Activated CD8-positive, alpha-beta memory T cell treated with anti-CD3 and anti-CD28 coated beads for 36 hours (primary cell): ENCODE results near the gene NUBP2. TPM values are rescaled to one million over a fixed set of nuclear protein-coding genes. Genes with fewer than 3 reads are reported as not detected.

Experiments used
- CTCF ChIA-PET: fragments of 350-600 bp; sonication (Branson Sonifier 250); formaldehyde crosslinking; loops from one replicate; lab custom pipeline; 2021; ENCODE audit warnings: antibody characterized with exemption; lab: Charles Lee
- POLR2A ChIA-PET: fragments of 350-600 bp; sonication (Branson Sonifier 250); formaldehyde crosslinking; loops from one replicate; lab custom pipeline; 2021; ENCODE audit warnings: antibody characterized with exemption; lab: Charles Lee
- total RNA-seq, 2 experiments: library from RNA; stranded (reverse); gene quantifications; one replicate each; pipeline ENCODE4 v1.2.3, GENCODE V29; 2021

Gene NUBP2
- total RNA-seq, 2 experiments from 2014 or later, result 72.7 to 80.2 TPM

GRCh38 chr16:1778200-1779179, 4.3 kb upstream of the NUBP2 start:
- POLR2A ChIA-PET, result interaction anchor here (0.6 kb wide), 1 partner anchor 280 kb away, joined by 9 read pairs; no protein-coding TSS in a partner anchor
- CTCF ChIA-PET, result no interaction called here

GRCh38 chr16:1779234-1779701, 3.5 kb upstream of the NUBP2 start:
- CTCF ChIA-PET, result no interaction called here
- POLR2A ChIA-PET, result no interaction called here

DNA sequence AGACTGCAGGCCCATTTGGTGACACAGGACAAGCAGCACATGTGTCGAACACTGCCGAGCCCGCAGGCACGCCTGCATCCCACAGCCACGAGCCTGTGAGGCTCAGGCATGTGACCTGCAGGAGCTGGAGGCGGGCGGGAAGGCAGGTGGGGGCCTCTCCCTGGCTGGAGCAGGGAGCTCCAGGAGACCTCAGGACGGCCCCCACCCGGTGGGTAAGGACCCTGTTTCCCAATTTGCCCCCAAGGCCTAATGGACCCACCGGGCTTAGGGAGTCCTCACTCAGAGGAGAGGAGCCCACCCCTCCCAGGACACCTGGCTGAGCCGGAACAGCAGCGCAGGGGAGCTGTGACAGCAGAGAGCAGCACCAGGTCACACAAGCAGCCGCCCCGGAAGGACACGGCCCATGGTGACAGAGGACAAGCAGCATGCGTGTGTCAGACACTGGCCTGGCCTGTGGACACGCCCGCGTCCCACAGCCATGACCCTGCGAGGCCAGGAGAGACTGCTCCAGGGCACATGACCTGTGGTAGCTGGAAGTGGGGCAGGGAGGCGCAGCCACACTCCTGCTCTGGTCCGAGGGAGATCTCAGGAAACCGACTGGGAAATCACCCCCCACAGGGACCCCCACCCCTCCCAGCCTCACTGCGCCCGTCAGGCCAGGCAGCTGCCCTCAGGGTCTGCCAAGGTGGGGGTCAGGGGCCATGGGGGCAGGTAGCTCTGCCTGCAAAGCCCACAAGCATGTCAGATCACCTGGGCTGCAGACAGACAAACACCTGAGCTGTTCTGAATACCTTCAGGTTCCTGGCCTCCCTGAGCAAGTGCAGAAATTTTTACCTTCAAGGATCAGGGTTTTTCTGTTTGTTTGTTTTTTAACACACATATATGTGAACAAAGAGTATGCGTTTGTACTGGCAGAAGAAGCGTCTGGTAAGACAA, 2.8 kb upstream of the NUBP2 start:
- CTCF ChIA-PET, result interaction anchor here (0.9 kb wide), 1 partner anchor 411 kb away, joined by 3 read pairs; no protein-coding TSS in a partner anchor
- POLR2A ChIA-PET, result no interaction called here

DNA sequence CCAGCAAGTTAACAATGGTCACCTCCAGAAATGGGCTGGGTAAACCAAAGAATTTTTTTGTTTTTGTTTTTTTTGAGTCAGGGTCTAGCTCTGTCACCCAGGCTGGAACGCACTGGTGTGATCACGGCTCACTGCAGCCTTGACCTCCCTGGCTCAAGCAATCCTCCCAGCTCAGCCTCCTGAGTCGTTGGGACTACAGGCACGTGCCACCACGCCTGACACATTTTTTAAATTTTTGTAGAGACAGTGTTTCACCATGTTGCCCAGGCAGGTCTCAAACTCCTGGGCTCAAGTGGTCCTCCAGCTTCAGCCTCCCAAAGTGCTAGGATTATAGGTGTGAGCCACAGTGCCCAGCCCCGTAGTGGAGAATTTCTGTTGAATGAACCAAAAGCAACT, 2.1 kb upstream of the NUBP2 start:
- ChIA-PET CTCF (no interaction called here), POLR2A (interaction anchor here (1.2 kb wide), 1 partner anchor 201 kb away, joined by 3 read pairs; the partner anchor contains the start of gene NOXO1)

DNA sequence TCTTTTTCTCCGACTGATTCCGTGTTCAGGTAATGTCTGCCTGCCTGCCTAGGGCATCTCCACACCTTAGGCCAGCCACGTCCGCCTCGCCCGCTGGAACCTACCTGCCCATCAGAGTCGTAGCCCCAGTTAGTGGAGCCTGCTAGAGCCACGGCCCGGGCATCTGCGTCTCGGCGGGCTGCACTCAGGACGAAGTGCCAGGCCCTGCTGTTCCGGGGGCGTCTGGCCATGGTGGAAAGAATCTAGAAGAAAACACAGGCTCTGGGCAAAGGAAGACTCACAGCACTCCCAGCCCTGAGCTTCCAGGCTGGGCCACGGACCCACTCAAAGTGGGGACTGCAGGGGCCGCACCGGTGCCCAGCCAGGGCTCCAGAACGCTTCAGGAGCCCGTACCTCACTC, 1.5 kb upstream of the NUBP2 start:
- ChIA-PET CTCF (no interaction called here), POLR2A (interaction anchor here (1.2 to 2.6 kb wide), 4 partner anchors 10 to 200 kb away, joined by 3 to 42 read pairs (median 8); partner anchors contain the start of genes EME2, MRPS34, NME3 and NOXO1)

GRCh38 chr16:1781758-1782407, 877 bp upstream of the NUBP2 start:
- CTCF ChIA-PET, result interaction anchor here (0.7 to 1.8 kb wide), 5 partner anchors 8 to 226 kb away, joined by 3 to 19 read pairs (median 4); partner anchors contain the start of genes EME2, IGFALS, JPT2 and MRPS34
- POLR2A ChIA-PET, result interaction anchor here (0.6 to 2.6 kb wide), 11 partner anchors 10 to 361 kb away, joined by 3 to 42 read pairs (median 4); partner anchors contain the start of genes EME2, FAHD1, HAGH and MAPK8IP3

- ChIA-PET POLR2A (interaction anchor here (1.1 kb wide), 1 partner anchor 13 kb away, joined by 3 read pairs; no protein-coding TSS in a partner anchor), CTCF (interaction anchor here (0.6 to 1.8 kb wide), 3 partner anchors 355 to 1784 kb away, joined by 3 to 4 read pairs (median 4); no protein-coding TSS in a partner anchor)
Observed at GRCh38 chr16:1784977-1785845, 2.5 kb downstream of the NUBP2 start.

- ChIA-PET POLR2A (interaction anchor here (1.1 kb wide), 1 partner anchor 14 kb away, joined by 3 read pairs; no protein-coding TSS in a partner anchor), CTCF (interaction anchor here (1.1 kb wide), 1 partner anchor 1042 kb away, joined by 4 read pairs; no protein-coding TSS in a partner anchor)
Observed at GRCh38 chr16:1785846-1786170, 3.0 kb downstream of the NUBP2 start.

DNA sequence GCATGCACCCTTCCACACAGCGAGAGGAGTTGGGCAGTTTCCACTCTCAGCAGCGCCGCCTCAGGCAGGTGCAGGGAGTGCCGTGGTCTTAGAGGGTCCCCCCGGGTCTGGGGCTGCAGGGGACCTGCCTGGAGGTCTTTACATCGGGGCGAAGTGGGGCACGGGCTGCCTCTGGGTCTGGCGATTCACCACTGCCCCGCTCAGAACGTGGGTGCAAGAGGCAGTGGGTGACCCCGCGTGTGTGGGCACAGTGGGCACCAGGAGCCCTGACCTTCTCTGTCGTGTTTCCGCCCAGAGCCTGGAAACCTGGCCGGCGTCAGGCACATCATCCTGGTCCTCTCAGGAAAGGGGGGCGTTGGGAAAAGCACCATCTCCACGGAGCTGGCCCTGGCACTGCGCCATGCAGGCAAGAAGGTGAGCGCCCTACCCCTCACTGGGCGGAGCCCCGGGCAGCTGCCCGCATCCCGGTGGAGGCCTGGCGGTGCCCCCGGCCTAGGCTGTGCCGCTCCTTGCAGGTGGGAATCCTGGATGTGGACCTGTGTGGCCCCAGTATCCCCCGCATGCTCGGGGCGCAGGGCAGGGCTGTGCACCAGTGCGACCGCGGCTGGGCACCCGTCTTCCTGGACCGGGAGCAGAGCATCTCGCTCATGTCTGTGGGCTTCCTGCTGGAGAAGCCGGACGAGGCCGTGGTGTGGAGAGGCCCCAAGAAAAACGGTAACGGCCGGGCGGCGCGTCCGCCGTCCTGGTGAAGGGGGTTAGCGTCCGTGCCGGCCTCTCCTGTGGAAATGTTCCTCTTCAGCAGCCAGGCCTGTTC, 3.7 kb downstream of the NUBP2 start:
- CTCF ChIA-PET, result no interaction called here
- POLR2A ChIA-PET, result no interaction called here

DNA sequence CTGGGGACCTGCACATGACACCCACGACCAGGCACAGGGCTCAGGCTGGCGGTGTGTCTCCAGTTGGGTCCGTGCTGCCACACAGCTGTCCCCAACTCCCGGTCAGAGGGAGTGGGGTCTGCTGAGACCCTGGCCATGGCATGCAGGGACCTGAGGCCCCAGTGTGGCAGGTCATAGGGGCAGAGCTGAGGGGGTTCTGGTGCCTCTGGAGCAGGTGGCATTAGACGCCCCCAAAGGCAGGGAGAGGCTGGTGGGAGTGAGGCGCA, 4.2 kb downstream of the NUBP2 start:
- CTCF ChIA-PET, result no interaction called here
- POLR2A ChIA-PET, result no interaction called here

GRCh38 chr16:1787322-1788094, 4.7 kb downstream of the NUBP2 start:
- ChIA-PET POLR2A (no interaction called here), CTCF (no interaction called here)

- ChIA-PET CTCF (no interaction called here), POLR2A (no interaction called here)
Observed at GRCh38 chr16:1788095-1788707, 5.4 kb downstream of the NUBP2 start.

GRCh38 chr16:1788708-1789100, 5.9 kb downstream of the NUBP2 start:
- POLR2A ChIA-PET, result no interaction called here
- CTCF ChIA-PET, result no interaction called here

DNA sequence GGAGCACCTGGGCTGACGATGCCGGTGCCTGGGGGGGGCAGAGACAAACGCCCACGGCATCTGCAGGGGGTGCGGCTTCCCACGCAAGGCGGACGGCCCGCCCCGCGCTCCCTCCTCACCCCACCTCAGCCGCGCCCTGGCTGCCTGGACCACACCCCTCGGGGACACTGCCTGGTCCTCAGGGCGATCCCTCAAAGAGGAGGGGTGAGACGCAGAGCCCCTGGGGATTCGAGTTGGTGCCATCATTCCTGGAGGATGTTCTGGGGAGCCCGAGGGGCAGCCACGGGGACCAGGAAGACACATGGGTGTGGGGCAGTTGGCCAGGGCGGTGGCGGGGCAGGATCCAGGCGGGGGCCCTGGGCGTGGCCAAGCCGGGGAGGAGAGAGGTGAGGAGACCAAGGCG, 6.9 kb downstream of the NUBP2 start:
- CTCF ChIA-PET, result no interaction called here
- POLR2A ChIA-PET, result no interaction called here

GRCh38 chr16:1790261-1790610, 7.5 kb downstream of the NUBP2 start:
- ChIA-PET CTCF (no interaction called here), POLR2A (no interaction called here)

- ChIA-PET POLR2A (interaction anchor here (0.6 kb wide), 1 partner anchor 148 kb away, joined by 6 read pairs; no protein-coding TSS in a partner anchor), CTCF (no interaction called here)
Observed at GRCh38 chr16:1790611-1791255, 8.0 kb downstream of the NUBP2 start.
